ENCODE results near the gene HOXC9.

Gene HOXC9

GRCh38 chr12:53988541-53989226, 11.3 kb upstream of the HOXC9 start:
- DNase-seq (ENCODE audit: low read depth in 2 of 2), result no peak

- DNase-seq (ENCODE audit: low read depth in 2 of 2), result peak; percentile 76 to 77
Observed at GRCh38 chr12:53989227-53990113, 10.5 kb upstream of the HOXC9 start.

GRCh38 chr12:53990311-53991076, 9.5 kb upstream of the HOXC9 start:
- peak; percentile 77 to 80 for DNase-seq (ENCODE audit: low read depth in 2 of 2)

- no peak for DNase-seq (ENCODE audit: low read depth in 2 of 2)
Observed at GRCh38 chr12:53991077-53991460, 8.9 kb upstream of the HOXC9 start.

- no peak for DNase-seq (ENCODE audit: low read depth in 2 of 2)
Observed at GRCh38 chr12:53992377-53992889, 7.5 kb upstream of the HOXC9 start.

- DNase-seq (ENCODE audit: low read depth in 2 of 2), result no peak
Observed at GRCh38 chr12:53993162-53994008, 6.6 kb upstream of the HOXC9 start.

GRCh38 chr12:53994009-53994263, 6.0 kb upstream of the HOXC9 start:
- DNase-seq (ENCODE audit: low read depth in 2 of 2), result no peak

- no peak for DNase-seq (ENCODE audit: low read depth in 2 of 2)
Observed at GRCh38 chr12:53994264-53995001, 5.5 kb upstream of the HOXC9 start.

GRCh38 chr12:53995002-53995377, 5.0 kb upstream of the HOXC9 start:
- no peak for DNase-seq (ENCODE audit: low read depth in 2 of 2)

- DNase-seq (ENCODE audit: low read depth in 2 of 2), result no peak
Observed at GRCh38 chr12:53995378-53996239, 4.4 kb upstream of the HOXC9 start.

- DNase-seq (ENCODE audit: low read depth in 2 of 2), result no peak
Observed at GRCh38 chr12:53996240-53997203, 3.4 kb upstream of the HOXC9 start.

- no peak for DNase-seq (ENCODE audit: low read depth in 2 of 2)
Observed at GRCh38 chr12:53997204-53998109, 2.5 kb upstream of the HOXC9 start.

GRCh38 chr12:53998110-53998899, 1.7 kb upstream of the HOXC9 start:
- no peak for DNase-seq (ENCODE audit: low read depth in 2 of 2)

GRCh38 chr12:53998900-53999236, 1.1 kb upstream of the HOXC9 start:
- DNase-seq (ENCODE audit: low read depth in 2 of 2), result no peak

GRCh38 chr12:53999559-54000115, 324 bp upstream of the HOXC9 start:
- peak; percentile 82 for DNase-seq (ENCODE audit: low read depth in 2 of 2)
